GM19099 (cell line): ENCODE results near the gene SEMA3C.

Experiments
- POLR2A ChIP-seq: IDR thresholded peaks from 3 replicates; pipeline ENCODE4 v1.6.1; 2011; ENCODE audit warnings: low read depth; ENCODE audit not compliant: insufficient read length; ENCODE audit errors: extremely low read depth

Gene SEMA3C

GRCh38 chr7:80773787-80774508 lies 144.9 kb downstream of the SEMA3C start:
- TF ChIP-seq POLR2A = no peak

GRCh38 chr7:80772347-80772993 lies 146.4 kb downstream of the SEMA3C start:
- TF ChIP-seq POLR2A = no peak

GRCh38 chr7:80771523-80771922 lies 147.3 kb downstream of the SEMA3C start:
- no peak for TF ChIP-seq POLR2A

- no peak for TF ChIP-seq POLR2A
Observed at GRCh38 chr7:80770675-80771081, 148.2 kb downstream of the SEMA3C start.

GRCh38 chr7:80770061-80770460 lies 148.8 kb downstream of the SEMA3C start:
- no peak for TF ChIP-seq POLR2A

GRCh38 chr7:80768756-80769155 lies 150.1 kb downstream of the SEMA3C start:
- no peak for TF ChIP-seq POLR2A

- no peak for TF ChIP-seq POLR2A
Observed at GRCh38 chr7:80767654-80768053, 151.2 kb downstream of the SEMA3C start.

- TF ChIP-seq POLR2A = no peak
Observed at GRCh38 chr7:80766724-80767123, 152.1 kb downstream of the SEMA3C start.

GRCh38 chr7:80764132-80764531 lies 154.7 kb downstream of the SEMA3C start:
- no peak for TF ChIP-seq POLR2A

GRCh38 chr7:80763704-80764103 lies 155.1 kb downstream of the SEMA3C start:
- TF ChIP-seq POLR2A = no peak

- TF ChIP-seq POLR2A = no peak
Observed at GRCh38 chr7:80763289-80763688, 155.6 kb downstream of the SEMA3C start.

- no peak for TF ChIP-seq POLR2A
Observed at GRCh38 chr7:80760292-80760691, 158.6 kb downstream of the SEMA3C start.

GRCh38 chr7:80752954-80753690 lies 165.7 kb downstream of the SEMA3C start:
- TF ChIP-seq POLR2A = no peak

- TF ChIP-seq POLR2A = no peak
Observed at GRCh38 chr7:80749270-80749669, 169.6 kb downstream of the SEMA3C start.

GRCh38 chr7:80748363-80749042 lies 170.3 kb downstream of the SEMA3C start:
- TF ChIP-seq POLR2A = no peak
